ENCODE measurements around the gene YWHAQ.

DNA sequence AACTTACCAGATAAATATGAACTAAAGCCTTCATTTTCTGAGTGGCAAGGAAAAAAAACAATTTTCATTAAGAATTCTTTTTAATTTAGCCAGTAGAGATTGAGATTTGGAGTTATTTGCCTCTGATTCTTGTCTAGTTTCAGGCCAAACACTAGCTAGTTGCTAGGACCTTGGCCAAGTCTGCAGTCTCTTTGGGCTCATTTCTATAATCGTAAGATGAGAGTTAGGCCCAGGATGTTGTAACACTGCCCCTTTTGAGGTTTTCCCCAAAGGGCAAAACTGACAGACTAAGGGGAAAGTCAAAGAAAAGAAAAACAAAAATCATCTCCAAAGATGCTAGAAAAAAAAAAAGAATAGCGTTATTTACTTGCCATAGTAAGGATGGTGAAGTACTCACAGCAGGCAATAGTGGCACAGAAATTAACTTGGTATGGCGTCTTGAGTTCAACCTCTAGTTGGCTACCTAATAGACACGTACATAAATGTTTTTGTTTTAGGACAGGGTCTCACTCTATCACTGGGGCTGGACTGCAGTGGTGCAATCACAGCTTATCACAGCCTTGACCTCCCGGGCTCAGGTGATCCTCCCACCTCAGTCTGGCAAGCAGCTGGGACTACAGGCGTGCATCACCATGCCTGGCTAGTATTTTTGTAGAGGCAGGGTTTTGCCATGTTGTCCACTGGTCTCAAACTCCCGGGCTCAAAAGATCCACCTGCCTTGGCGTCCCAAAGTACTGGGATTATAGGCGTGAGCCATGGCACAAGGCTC is 52.1 kb downstream of the YWHAQ start:
- TF ChIP-seq, protein P1, sequence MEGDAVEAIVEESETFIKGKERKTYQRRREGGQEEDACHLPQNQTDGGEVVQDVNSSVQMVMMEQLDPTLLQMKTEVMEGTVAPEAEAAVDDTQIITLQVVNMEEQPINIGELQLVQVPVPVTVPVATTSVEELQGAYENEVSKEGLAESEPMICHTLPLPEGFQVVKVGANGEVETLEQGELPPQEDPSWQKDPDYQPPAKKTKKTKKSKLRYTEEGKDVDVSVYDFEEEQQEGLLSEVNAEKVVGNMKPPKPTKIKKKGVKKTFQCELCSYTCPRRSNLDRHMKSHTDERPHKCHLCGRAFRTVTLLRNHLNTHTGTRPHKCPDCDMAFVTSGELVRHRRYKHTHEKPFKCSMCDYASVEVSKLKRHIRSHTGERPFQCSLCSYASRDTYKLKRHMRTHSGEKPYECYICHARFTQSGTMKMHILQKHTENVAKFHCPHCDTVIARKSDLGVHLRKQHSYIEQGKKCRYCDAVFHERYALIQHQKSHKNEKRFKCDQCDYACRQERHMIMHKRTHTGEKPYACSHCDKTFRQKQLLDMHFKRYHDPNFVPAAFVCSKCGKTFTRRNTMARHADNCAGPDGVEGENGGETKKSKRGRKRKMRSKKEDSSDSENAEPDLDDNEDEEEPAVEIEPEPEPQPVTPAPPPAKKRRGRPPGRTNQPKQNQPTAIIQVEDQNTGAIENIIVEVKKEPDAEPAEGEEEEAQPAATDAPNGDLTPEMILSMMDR (IDR thresholded peaks at IDR 0.05) = no peak
- no peak for TF ChIP-seq POLR2A (IDR thresholded peaks at IDR 0.05)
